NCI-H526 (cell line): ENCODE data around the gene ATP5F1A.

Source experiments
- DNase-seq, 2 experiments: peaks; one replicate each; lab custom pipeline; 2025; lab: John Stamatoyannopoulos, UW

Gene ATP5F1A

DNA sequence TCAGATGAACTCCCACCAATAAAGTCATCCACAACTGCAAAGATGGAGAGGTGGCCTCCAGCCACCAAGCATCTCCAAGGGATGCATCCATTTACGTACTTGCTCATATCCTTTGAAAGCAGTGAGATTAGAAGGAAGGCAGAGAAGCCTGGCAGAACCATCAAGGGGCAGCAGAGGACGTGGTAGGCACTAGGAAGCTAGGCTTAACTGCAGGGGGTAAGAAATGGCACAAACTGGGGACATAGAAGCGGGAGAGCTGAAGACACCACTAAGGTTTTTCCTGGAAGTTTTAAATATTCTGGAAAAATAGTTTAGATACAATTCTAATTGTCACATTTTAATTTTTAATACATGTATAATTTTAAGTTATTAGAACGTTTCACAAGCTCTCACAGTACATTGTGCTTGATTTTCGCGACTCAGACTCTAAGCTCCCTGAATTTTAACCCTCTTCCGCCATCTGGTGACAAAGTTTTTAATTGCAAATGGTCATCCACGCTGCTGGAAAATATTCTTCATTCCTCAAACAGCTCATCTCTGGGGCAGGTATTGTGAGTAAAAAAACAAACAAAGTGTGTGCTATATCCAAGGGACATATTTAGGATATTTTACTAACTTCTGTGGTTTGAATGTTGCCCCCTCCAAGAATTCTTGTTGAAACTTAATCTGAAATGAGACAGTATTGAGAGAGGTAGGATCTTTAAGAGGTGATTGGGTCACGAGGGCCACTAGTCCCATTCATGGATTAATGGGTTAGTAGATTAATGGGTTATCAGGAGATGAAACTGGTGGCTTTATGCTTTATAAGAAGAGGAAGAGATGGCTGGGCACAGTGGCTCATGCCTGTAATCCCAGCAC is 24.4 kb downstream of the ATP5F1A start:
- DNase-seq: peak; percentile 16 to 56

GRCh38 chr18:46072959-46073358 is 25.1 kb downstream of the ATP5F1A start:
- no peak for DNase-seq

GRCh38 chr18:46072376-46072867 is 25.7 kb downstream of the ATP5F1A start:
- no peak for DNase-seq

DNA sequence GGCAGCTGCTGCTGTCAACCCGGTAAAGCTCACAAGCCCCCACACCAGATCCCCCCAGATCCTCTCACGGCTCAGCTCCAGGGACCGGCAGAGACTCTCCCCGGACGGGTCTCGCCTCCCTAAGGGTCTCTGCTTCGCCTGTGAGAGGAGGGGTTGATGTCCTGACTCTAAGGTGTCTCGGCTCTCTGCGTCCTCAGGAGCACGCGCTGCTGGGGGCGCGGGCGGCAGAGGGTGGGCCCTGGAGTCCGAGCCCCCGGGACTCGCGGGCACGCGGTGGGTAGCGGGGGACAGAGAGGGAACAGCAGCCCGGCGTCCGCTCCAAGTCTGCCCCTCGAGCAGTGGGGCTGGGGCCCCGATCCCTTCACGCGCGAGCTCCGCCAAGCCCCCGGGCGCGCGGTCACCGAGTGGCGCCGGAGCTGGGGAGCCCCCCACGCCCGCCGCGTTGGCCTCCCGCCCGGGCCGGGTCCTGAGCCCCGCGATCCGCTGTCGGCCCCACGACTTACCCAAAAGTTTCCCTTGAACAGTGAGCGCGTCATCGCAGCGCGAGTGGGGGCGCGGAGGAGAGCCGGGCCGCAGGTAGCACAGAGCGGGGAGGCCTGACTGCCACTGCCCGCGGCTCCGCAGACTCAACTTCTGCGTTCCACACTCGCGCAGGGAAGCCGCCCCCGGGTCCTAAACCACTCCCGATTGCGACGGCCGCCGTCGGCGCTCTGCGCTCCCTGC is 26.3 kb downstream of the ATP5F1A start, which contains the start of gene PSTPIP2:
TSS of gene PSTPIP2 (minus strand) at position 608 of the 723 bp plus-strand sequence. CDS start at position 536, 72 bp downstream.
- DNase-seq: peak in 1 of 2 experiments; percentile 65

GRCh38 chr18:46070815-46071652 is 27.1 kb downstream of the ATP5F1A start:
- DNase-seq: no peak

- no peak for DNase-seq
These were observed 27.9 kb downstream of the ATP5F1A start for GRCh38 chr18:46070232-46070631.

GRCh38 chr18:46069524-46069923 is 28.6 kb downstream of the ATP5F1A start:
- no peak for DNase-seq

DNA sequence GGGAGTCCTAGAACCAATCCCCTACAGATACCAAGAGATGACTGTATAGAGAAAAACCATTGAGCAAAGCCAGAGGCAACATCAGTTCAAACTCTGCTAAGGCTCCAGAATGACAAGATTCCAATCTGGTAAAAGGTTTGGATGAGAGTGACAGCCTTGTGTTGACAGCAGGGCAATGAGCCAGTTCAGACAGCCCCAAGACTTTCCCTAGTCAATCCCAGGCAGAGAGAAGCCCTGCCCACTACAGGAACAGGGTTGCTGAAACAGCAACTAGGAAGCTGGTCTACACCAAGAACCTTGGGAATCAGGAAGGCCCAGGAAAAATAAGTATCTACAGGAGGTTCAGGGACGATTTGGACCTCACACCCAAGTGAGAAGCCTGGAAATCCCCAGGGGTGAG is 29.3 kb downstream of the ATP5F1A start:
- DNase-seq: no peak

- no peak for DNase-seq
These were observed 30.6 kb downstream of the ATP5F1A start for GRCh38 chr18:46067438-46068007.

DNA sequence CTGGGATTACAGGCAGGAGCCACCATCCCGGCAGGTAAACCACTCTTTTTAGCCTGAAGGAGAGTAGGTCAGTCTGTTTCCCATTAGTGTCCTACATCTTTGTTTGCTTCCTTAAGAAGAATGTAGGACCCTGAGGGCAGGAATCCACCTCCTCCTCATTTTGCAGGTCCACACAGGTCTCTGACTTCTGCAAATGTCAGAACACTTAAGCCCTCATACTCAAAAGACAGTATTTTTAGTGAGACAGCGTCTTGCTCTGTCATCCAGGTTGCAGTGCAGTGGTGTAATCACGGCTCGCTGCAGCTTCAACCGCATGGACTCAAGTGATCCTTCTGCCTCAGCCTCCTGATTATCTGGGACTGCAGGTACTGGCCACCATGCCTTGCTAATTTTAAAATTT is 35.3 kb downstream of the ATP5F1A start:
- no peak for DNase-seq

- no peak for DNase-seq
These were observed 36.3 kb downstream of the ATP5F1A start for GRCh38 chr18:46061796-46062195.

DNA sequence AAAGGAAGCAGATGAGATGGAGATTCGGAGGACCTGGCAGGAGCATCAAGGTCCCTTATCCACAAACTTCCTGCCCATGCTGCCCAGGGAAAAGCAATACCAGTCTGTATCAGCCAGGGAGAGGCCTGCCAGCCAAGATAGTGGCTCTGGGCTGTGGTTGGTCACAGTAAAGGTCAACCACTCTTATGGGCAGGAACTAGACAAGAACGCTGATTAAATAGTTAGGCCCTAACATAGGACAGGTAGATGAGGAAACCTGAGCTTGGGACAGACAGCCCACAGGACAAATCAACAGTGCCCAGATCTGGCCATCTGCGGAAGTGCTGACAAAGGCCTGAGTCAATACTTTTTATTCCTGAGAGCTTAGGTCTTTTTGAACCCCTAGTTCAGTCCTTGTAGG is 36.7 kb downstream of the ATP5F1A start:
- DNase-seq: no peak

GRCh38 chr18:46060359-46060841 is 37.7 kb downstream of the ATP5F1A start:
- DNase-seq: no peak

GRCh38 chr18:46055838-46056230 is 42.3 kb downstream of the ATP5F1A start:
- DNase-seq: no peak

GRCh38 chr18:46054956-46055837 is 42.9 kb downstream of the ATP5F1A start:
- no peak for DNase-seq

GRCh38 chr18:46053368-46054095 is 44.6 kb downstream of the ATP5F1A start:
- no peak for DNase-seq

- no peak for DNase-seq
These were observed 46.2 kb downstream of the ATP5F1A start for GRCh38 chr18:46051731-46052461.

GRCh38 chr18:46050268-46050667 is 47.8 kb downstream of the ATP5F1A start:
- no peak for DNase-seq

- DNase-seq: no peak
These were observed 49.5 kb downstream of the ATP5F1A start for GRCh38 chr18:46048641-46049040.
